ENCODE measurements around the gene APLP1.
"Not testable (repeated sequence)": the region's sequence is repeated elsewhere in the genome, so short reads cannot be mapped to it uniquely, and the experiment has no call there.

APLP1 gene

DNA sequence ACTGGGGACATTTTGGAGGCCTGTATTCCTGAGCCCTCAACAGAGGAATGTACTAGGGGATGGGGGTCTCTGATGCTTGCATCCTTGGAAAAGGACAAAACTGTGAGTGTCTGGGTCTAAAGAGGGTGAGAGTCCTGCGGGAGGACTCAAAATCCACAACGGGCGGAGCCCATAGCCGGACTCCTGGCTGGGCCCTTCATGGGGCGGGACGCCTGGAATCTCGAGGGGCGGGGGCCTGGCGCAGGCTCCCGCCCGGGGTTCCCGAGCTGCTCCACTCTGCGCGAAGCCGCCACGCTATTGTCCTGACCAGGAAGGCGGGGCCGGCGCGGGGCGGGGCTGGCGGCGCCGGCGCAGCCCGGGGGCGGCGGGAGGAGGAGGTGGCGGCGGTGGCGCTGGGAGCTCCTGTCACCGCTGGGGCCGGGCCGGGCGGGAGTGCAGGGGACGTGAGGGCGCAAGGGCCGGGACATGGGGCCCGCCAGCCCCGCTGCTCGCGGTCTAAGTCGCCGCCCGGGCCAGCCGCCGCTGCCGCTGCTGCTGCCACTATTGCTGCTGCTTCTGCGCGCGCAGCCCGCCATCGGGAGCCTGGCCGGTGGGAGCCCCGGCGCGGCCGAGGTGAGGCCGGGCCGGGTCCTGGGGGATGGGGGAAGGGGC lies at the start of gene APLP1:
TSS of gene APLP1 (plus strand) at position 403 of the 651 bp plus-strand sequence. CDS start at position 466, 63 bp downstream.
- DNase-seq, result peak; percentile 83

DNA sequence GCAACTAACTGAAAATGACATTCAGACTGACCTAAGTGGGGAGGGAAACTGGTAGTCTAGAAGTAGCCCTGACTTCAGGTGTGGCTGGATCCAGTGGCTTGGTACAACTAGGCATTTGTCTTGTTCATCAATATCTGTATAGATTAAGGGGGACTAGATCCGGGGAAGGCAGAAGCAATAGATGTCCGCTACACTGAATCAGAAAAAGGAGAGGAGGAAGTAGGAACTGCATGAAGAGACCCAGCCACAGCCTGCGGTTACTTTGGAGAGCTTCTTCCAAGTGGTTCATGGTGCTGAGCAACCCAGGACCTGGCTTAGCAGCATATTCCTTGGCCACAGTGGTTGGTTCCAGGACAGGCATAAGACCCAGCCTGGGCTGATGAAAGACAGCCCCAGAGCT lies 45.8 kb upstream of the APLP1 start:
- DNase-seq, result no peak

DNA sequence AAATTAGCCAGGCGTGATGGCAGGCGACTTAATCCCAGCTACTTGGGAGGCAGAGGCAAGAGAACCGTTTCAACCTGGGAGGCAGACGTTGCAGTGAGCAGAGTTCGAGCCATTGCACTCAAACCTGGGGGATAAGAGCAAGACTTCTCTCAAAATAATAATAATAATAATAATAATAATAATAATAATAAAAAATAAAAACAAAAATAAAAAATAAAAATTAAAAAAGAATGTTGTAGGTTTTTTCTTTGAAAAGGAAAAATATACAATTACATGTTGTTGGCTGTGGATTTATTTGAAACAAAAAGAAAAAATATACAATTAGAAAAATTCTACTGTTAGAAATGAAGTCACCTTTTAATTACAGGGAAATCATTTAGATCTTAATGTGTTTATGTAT lies 44.2 kb upstream of the APLP1 start:
- no peak for DNase-seq

DNA sequence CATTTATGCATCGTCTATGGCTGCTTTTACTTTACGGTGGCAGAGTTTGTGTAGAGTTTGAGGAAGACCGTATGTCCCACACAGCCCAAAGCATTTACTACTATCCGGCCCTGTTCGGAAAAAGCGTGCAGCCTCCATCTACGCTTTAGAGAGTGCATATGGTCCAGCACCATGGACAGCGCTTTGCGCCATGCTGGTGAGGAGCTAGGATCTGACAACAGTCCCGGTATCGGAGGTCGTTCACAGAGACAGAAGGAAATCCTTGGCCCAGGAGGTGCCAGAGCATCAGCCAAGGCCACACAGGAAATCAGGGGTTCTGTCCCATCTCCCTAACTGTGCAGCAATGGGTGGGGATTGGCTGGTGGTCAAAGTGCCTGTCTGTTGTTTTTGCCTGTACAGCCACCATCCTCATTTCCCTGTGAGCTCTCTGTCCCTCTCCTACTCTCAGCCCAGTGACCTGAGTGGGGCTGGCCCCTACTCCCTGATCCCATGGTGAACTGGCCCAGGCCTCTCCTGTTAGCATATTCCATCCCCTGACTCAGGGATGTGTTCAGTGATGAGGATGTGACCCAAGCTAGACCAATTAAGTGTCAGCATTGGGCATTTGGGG lies 39.6 kb upstream of the APLP1 start:
- DNase-seq, result peak; percentile 44

DNA sequence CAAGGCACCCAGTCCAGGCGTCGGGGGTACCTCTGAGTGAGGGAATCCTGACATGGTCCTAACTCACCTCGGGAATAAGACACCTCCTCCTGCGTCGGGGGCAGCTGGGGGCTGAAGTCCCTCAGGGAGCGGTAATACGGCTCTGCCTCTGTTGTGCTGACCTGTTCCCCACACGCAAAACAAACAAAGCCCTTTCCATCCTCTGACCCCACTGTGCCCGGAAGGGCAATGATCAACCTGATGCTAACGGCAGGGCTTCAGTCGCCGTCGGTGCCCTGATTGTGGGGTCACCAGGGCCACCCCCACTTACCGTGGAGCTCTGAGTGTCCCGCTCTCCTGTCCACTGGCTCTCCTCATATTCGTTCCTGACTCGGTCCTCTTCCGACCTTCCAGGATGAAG lies 37.4 kb upstream of the APLP1 start:
- DNase-seq, result no peak

DNA sequence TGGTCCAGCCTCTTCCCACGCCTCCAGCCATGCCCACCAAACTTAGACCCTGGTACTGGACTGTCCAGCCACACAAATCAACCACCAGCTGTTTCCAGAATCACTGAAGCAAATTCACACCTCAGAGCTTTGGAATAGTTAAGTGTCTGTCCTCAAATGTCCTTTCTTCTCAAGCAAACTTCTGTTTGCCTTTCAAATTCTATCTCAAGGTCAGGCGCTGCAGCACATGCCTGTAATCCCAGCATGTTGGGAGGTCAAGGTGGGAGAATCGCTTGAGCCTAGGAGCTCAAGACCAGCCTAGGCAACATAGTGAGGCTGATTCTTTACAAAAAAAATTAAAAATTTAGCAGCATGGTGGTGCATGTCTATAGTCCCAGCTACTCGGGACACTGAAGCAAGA lies 36.3 kb upstream of the APLP1 start:
- DNase-seq, result no peak

DNA sequence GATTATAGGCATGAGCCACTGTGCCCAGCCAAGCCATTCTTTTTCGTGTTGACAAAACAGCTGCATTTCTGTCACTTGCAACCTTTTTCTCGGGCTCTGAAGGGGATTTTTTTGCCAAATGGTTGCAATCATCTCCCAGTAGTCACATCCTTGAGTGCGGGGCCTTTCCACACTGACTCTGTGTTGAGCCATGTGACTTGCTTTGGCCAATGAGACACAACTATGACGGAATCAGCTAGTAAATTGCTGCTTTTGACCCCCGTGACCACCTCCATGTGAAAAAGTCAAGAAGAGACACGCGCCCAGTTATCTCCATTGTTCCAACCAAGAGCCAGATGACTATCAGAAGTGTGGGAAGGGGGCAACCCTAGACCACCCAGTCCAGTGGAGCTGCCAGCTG lies 34.4 kb upstream of the APLP1 start:
- DNase-seq, result no peak

DNA sequence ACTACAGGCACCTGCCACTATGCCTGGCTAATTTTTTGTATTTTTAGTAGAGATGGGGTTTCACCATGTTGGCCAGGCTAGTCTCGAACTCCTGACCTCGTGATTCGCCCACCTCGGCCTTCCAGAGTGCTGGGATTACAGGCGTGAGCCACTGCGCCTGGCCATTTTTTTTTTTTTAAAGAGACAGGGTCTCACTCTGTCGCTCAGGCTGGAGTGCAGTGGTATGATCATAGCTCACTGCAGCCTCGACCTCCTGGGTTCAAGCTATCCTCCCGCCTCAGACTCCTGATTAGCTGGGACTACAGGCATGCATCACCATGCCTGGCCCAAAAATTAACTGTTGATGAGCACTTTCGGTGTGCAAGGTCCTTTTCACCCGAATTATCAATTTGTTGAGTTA lies 32.3 kb upstream of the APLP1 start:
- DNase-seq, result not testable (repeated sequence)

DNA sequence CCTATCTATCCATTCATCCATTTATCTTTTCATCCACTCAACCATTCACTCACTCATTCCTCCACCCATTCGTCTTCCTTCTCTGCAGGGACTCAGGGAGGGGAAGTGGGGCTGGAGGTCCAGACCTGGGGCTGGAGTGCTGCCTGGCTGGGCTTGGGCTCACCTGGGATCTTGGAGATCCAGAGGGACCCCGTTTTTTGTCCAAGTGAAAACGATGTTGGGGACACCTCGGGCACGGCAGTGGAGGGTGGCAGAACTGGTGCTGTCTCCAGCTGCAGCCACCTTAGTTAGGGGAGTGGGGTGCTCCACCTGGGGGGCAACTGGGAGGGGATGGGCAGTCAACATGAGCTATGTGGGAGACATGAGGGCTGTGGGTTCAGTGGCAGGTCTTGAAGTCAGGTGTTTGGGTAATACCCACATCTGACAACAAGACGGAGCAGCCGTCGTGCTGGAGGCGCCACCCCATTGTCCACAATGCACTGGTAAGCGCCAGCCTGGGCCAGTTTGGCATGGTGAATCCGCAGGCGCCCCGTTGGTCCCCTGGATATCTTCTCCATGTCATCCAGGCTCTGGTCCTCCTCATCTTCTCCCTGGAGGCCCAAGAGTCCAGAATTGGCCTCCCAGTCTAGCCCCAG lies 26.3 kb upstream of the APLP1 start:
- DNase-seq, result no peak

DNA sequence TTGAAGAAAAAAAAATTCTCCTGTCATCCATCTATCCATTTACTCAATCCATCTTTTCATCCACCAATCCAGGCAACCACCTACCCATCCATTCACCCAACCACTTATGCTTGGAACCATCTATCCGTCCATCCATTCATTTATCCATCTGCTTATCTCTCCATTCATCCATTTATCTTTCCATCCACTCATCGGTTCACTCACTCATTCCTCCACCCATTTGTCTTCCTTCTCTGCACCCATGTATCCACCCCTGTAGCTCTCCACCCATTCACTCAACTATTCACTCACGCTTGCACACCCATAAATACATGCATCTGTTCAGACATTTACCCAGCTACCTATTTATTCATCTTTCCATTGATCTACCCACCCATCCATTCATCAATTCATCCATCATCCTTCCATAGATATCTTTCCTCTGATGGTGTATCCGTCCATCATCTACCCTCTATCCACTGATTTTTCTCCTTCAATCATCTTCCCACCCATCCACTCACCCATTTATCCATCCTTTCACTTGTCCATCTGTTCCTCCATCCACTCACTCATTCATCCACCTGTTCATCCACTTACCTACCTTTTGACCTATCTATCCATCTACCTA lies 25.6 kb upstream of the APLP1 start:
- DNase-seq, result no peak

DNA sequence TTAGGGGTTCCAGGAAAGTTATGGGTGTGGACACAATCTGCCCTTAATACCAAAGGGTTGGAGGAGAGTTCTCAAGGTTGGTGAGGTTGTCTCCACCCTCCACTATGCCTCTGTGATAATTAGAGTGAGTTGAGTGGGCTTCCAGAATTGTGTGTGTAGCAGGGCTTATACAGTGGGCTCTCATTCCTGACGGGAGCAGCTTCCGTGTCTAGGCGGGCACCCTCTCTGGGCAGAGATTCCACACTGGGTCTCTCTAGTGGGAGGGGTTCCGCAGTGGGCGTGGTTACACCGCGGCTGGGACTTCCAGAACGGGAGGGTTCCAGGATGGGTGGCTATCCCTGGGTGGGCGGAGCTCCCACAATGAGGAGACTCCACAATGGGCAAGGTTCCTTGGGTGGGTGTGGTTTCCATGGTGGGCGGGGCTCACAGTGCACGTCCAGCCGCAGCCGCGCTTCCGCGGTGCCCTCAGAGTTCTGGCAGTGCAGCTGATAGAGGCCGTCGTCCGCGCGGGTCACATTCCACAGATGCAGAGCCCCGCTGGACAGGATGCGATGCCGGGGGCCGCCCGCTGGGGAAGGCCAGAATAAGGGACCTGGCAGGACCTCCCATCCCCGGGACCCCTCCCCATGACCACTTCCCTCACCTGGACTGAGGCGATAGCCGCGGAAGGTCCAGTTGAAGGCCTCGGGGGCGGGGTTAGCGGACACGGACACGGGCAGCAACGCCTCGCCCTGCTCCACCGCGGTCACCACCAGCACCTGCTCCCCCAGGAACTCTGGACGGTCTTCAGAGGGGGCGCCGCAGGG lies 24.5 kb upstream of the APLP1 start:
- peak; percentile 48 for DNase-seq

DNA sequence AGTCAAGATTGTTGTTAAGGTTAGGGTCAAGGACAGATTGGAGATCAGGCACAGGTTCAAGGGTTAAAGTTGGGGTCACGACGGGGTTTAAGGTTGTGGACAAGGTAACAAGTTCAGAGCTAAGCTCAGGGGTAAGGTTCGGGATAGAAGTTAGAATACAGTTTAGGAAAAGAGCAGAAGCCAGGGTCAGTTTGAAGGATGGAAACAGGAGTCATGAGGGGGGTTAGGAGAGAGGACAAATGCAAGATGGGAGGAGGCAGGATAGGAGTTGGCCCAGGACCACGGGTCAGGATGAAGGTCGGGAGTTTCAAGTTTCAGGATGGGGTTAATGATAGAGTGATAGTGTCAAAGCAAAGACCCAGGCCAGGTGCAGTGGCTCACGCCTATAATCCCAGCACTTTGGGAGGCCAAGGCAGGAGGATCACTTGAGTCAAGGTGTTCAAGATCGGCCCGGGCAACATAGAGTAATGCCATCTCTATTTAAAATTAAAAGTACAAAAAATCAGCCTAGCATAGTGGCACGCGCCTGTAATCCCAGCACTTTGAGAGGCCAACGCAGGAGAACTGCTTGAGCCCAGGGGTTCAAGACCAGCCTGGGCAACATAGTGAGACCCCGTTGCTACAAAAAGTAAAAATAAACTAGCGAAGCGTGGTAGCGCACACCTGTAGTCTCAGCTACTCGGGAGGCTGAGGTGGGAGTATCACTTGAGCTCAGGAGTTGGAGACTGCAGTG lies 23.7 kb upstream of the APLP1 start:
- no peak for DNase-seq

DNA sequence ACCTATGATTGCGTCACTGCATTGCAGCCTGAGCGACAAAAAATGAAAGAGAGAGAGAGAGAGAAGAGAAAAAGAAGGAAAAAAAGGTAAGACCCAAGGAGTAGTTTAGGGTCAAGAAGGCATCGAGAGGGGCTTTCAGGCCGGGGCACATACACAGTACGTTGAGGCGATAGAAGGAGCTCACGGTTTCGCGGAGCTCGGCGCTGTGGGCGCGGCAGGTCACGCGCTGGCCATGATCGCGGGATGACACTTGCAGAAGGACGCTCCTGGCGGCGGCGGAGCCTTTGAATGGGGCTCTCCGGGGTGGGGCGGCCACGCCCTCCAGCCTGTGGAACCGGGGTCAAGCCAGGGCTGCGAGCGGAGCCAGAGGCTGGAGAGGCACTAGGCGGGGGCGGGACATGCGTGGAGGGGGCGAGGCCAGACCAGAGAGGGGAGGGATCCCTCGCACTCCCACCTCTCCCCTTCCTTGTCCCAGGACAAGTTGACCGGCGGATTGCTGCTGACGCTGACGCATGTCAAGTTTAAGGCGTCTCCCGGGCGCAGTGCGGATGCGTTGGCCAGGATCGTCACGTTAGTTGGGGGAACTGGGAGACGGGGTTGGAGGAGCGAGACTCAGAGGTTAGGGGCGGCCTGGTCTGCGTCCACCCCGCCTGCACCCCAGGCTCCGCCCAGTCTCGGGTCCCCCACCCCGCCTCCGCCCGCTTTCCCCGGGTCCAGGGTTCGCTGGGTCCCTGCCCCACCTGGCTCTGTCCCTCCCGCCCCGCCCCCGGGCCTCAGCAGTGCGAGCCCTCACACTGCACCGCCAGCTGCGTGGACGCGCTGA lies 22.9 kb upstream of the APLP1 start:
- DNase-seq, result peak; percentile 28

DNA sequence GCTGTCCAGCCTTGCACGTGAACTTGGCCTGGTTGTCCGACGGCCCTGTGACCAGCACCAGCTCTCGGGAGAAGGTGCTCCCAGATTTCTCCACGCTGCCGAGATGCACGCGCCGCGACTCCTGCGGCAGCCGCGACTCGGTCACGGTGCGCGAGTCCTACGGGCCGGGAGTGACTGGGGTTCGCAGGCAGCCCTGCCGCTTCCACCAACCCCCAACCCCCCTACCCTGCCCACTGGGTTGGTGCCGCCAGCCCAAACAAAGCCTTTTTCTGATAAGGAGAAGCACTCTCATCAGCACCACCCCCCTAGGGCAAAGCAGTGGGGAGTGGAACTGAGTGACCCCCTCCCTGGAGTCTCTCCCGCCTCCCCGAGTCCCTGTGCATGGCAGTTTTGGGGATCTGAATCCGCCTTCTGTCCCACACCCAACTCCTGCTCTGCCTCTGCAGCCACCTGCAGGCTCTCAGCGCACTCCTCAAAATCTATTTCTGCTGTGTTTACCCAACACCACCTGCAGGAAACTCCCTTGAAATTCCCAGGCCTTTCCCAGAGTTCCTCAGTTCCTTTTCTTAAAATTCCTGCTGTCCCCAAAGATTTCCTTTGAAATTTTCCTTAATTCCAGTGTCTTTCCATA lies 22.2 kb upstream of the APLP1 start:
- no peak for DNase-seq

DNA sequence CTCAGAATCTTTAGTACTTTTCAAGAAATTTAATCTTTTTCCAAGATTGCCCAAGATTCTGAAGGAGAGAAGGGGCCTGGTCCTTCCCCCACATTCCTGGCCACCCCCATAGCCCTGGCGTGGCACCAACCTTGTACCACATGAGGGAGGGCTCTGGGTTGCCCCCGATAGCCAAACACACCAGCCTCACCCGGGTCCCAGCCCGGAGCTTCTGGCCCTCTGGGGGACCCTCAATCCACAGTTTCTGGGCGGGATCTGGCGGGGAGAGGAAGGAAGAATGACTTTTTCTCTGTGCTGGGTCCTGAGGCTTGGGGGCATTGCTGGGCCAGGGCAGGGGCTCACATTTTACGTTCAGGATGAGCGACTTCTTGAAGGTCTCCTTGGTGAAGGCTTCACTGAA lies 20.5 kb upstream of the APLP1 start:
- no peak for DNase-seq

DNA sequence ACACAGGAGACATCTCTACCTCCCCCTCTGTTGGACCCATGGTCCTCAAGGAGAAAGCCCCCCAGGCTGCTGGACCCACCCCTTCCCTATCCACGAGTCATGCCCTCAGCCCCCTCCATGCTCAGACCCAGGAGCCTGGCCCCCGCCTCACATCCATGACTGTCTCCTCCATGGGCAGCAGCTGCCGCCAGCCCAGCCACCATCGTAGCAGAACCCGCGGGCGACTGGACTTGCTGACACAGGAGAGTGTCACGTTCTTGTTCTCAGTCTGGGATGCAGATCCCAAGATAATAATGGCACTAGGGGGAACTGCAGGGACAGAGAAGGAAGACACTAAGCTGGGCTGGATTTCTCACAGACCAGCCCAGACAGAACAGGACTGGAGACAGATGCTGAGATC lies 19.9 kb upstream of the APLP1 start:
- DNase-seq, result no peak

DNA sequence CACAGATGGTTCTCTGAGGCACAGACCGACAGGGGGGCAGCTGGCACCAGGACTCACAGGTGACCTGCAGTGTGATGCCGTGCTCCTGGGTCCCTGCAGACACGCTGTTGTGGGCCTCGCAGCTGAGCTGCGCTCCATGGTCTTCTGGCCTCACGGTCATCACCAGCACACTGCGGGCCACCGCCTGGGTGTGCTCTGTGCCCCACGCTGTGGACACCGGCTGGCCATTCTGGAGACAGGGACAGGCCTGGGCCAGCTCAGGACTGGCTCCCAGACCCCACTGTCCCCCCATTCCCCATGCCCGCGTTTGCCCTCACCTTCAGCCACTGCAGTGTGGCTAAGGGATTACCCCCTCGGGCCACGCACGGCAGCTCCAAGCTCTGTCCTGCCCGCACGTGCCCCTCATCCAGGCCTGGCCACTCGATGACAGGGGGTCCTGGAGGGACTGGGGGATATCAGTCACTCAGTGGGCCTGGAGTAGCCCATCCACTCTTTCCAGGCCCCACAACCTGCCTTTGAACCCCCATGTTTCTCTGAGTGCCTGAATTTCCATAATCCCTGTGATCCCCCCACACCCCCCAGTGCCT lies 19.4 kb upstream of the APLP1 start:
- no peak for DNase-seq

DNA sequence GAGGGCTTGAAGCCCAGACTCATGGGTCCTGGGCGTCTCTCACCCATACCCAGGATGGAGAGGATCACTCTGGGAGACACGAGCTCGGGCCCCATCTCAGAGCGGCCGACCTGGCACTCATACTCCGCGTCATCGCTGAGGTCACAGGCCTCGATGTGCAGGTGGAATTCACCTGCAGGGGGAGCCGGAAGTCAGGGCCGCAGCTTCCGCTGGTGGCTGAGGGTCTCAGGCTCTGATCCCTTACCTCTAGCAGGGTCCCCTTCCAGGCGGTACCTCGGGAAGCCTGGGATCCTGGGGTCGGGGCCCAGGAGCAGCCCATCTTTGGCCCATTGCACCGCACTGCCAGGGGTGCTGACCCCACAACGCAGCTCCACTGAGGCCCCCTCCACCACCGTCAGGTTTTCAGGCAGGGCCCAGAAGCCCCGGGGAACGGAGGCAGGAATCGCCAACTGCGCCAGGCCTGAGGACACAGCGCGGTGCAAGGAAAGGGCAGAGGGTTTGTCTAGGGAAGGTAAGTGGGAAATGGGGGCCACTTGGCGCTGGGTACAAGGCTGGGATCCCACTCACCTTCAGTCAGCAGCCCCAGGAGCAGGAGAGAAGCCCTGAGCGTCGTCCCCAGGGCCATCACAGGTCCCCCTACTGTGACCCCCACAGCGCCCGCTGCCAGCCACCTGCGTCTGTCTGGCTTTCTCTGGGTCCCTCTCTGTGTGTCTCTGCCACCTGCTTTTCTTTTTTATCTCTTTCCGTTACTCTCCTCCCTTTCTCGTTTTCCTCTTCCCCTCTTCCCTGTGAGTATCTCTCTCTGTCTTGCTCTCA lies 17.0 kb upstream of the APLP1 start:
- no peak for DNase-seq

DNA sequence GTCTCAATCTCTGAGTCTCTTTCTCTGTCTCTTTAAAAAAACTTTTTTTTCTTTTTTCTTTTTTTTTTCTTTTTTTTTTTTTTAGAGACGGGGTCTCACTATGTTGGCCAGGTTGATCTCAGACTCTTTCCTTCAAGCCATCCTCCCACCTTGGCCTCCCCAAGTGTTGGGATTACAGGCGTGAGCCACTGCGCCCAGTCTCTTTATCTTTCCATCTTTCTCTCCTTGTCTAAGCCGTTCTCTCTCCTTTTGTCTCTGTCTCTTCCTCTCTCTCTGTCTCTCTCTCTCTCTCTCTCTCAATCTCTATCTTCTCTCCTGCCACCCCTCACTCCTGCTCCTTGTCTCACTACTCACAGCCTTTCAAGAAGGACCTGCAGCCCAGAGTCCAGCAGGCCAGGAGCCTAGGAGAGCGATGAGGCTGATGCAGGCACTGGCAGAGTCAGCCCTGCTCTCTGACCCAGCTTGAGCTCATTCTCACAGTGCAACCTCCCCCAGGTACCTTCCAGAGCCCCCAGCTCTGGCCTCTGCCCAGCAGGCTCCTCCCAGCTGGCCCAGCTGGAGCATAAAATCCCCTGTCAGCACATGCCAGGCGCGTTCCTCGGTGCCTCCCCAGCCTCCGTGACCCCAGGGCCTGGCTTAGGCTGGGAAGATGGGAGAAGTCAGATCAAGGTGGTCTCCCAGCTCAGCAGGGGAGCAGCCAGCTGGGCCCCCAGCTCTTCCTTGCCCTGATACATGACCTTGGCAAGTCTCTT lies 16.2 kb upstream of the APLP1 start, which contains the start of gene NPHS1:
TSS of gene NPHS1 (minus strand) at position 476 of the 752 bp plus-strand sequence. CDS start 667 bp downstream, outside the sequence.
- DNase-seq, result peak; percentile 37

Measured in retina (tissue), 1 donor.